Astrocyte (in vitro differentiated cells and primary cell): ENCODE measurements around the gene VPS26C.
"Not testable (repeated sequence)": the region's sequence is repeated elsewhere in the genome, so short reads cannot be mapped to it uniquely, and the experiment has no call there.

Experiments
- CTCF ChIP-seq: IDR thresholded peaks from 2 replicates; pipeline ENCODE4 v1.5.1; 2011; ENCODE audit warnings: low read depth, mild to moderate bottlenecking, inconsistent platforms, low read length, moderate library complexity; ENCODE audit not compliant: insufficient read depth
- EZH2 ChIP-seq: IDR thresholded peaks from 2 replicates; pipeline ENCODE4 v1.6.1; 2012; ENCODE audit warnings: mild to moderate bottlenecking, low read length, inconsistent platforms; ENCODE audit not compliant: insufficient read depth

GRCh38 chr21:37222248-37222647 is 44.9 kb downstream of the VPS26C start:
- not testable (repeated sequence) for TF ChIP-seq CTCF, EZH2
